ENCODE results near the gene COG5.

- TF ChIP-seq PATZ1 (CRISPR knock-in tag; IDR thresholded peaks at IDR 0.05; ENCODE audit: borderline replicate concordance) (no peak), ESRRG (CRISPR knock-in tag; IDR thresholded peaks at IDR 0.05) (no peak), ISL1 (CRISPR knock-in tag; IDR thresholded peaks at IDR 0.05) (no peak), ZNF70 (CRISPR knock-in tag; IDR thresholded peaks at IDR 0.05) (no peak), RARB (CRISPR knock-in tag; IDR thresholded peaks at IDR 0.05) (no peak), ZFP30 (CRISPR knock-in tag; IDR thresholded peaks at IDR 0.05) (no peak), CREB5 (CRISPR knock-in tag; IDR thresholded peaks at IDR 0.05; ENCODE audit: low read depth) (no peak), TOX (CRISPR knock-in tag; IDR thresholded peaks at IDR 0.05; ENCODE audit: borderline replicate concordance) (no peak), ZFP3 (CRISPR knock-in tag; IDR thresholded peaks at IDR 0.05) (no peak), SNAI2 (CRISPR knock-in tag; IDR thresholded peaks at IDR 0.05) (no peak), ZNF8 (CRISPR knock-in tag; IDR thresholded peaks at IDR 0.05) (no peak), OSR1 (CRISPR knock-in tag; IDR thresholded peaks at IDR 0.05) (no peak), TSHZ2 (CRISPR knock-in tag; IDR thresholded peaks at IDR 0.05) (no peak)
Measured at GRCh38 chr7:107253599-107253998, 310.1 kb downstream of the COG5 start.
